ENCODE data around the gene VWCE.

- TF ChIP-seq CTCF (IDR thresholded peaks at IDR 0.05): no peak
- no peak for TF ChIP-seq EZH2 (IDR thresholded peaks at IDR 0.05)
- no peak for TF ChIP-seq EZH2phosphoT487 (IDR thresholded peaks at IDR 0.05)
Observed at GRCh38 chr11:61277186-61278000, 17.7 kb downstream of the VWCE start.
